ENCODE data around the gene BCLAF1. TPM values are rescaled to one million over a fixed set of nuclear protein-coding genes. Genes with fewer than 3 reads are reported as not detected.

Gene BCLAF1
- polyA plus RNA-seq, 1 donor (not counting 4 experiments of a cell fraction or from before 2014, with no cell fraction given): 80.3 TPM

DNA sequence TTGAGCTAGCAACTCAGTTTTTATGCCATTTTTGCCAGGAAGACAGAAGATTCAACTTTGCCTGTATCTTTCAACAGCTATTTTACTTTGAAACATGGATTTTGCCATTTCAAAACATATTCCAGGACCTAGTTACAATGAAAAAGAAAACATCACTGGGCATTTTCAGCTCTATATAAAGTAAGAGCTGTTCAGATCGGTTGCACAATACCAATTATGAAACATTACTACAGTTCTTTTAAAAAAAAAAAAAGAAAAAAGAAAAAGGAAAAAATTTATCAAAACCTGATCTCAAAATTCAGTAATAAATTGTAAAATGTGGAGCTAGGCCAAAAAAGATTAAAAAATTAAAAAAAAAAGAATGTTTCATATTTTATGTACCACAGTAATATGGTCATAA, 15.6 kb downstream of the BCLAF1 start:
- no peak overlapping the region for H3K9ac ChIP-seq (ENCODE audit: control insufficient read depth, extremely low read depth, insufficient read depth, low read length)
- H3K9me3 ChIP-seq (ENCODE audit: control insufficient read depth, low read depth, low read length): no peaks in the 10 kb centered on the region
- no peaks in the 10 kb centered on the region for H3K27me3 ChIP-seq (ENCODE audit: control insufficient read depth, extremely low read depth, insufficient read depth, low read length)
- TF ChIP-seq, protein P1, sequence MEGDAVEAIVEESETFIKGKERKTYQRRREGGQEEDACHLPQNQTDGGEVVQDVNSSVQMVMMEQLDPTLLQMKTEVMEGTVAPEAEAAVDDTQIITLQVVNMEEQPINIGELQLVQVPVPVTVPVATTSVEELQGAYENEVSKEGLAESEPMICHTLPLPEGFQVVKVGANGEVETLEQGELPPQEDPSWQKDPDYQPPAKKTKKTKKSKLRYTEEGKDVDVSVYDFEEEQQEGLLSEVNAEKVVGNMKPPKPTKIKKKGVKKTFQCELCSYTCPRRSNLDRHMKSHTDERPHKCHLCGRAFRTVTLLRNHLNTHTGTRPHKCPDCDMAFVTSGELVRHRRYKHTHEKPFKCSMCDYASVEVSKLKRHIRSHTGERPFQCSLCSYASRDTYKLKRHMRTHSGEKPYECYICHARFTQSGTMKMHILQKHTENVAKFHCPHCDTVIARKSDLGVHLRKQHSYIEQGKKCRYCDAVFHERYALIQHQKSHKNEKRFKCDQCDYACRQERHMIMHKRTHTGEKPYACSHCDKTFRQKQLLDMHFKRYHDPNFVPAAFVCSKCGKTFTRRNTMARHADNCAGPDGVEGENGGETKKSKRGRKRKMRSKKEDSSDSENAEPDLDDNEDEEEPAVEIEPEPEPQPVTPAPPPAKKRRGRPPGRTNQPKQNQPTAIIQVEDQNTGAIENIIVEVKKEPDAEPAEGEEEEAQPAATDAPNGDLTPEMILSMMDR (optimal IDR thresholded peaks at IDR 0.05 in 1 of 3, IDR thresholded peaks at IDR 0.05 in 1 of 3, conservative IDR thresholded peaks at IDR 0.05 in 1 of 3; ENCODE audit: extremely low read depth in 1 of 3, insufficient read depth in 2 of 3, low read length in 3 of 3): no peak
- TF ChIP-seq EZH2 (IDR thresholded peaks at IDR 0.05; ENCODE audit: low read length): no peak
- peaks cover 10 to 30% of the 10 kb centered on the region in 2 experiments for H3K36me3 ChIP-seq (ENCODE audit: control insufficient read depth in 2 of 2, extremely low read depth in 1 of 2, insufficient read depth in 2 of 2, low read length in 2 of 2)
- H3K79me2 ChIP-seq (ENCODE audit: control insufficient read depth, insufficient read depth, low read length): peaks cover 58% of the 10 kb centered on the region
- no peak overlapping the region for H3K4me2 ChIP-seq (ENCODE audit: control insufficient read depth, extremely low read depth, insufficient read depth, low read depth, low read length)
- dilution Hi-C loops (cut with MboI; ENCODE audit: extremely low pct_ligation_motif_present, low sequenced_read_pairs): no loop called here
- H3K9me1 ChIP-seq (ENCODE audit: control insufficient read depth, extremely low read depth, insufficient read depth, low read length): no peaks in the 10 kb centered on the region
- no peak overlapping the region for H3K4me3 ChIP-seq (ENCODE audit: control insufficient read depth in 2 of 3, extremely low read depth in 1 of 3, insufficient read depth in 2 of 3, low read depth in 1 of 3, low read length in 3 of 3)
- no peak overlapping the region for H3K27ac ChIP-seq (ENCODE audit: control insufficient read depth, insufficient read depth, low read length)
- DNase-seq (ENCODE audit: low read depth, low spot score) (no peak), FAIRE-seq (no peak)
- H3K4me1 ChIP-seq (ENCODE audit: control insufficient read depth, extremely low read depth, insufficient read depth, low read length): no peaks in the 10 kb centered on the region
- H4K20me1 ChIP-seq (ENCODE audit: control insufficient read depth, extremely low read depth, insufficient read depth, low read length): peaks cover 8% of the 10 kb centered on the region
- no peak overlapping the region for H2AFZ ChIP-seq (ENCODE audit: control insufficient read depth, low read length)

DNA sequence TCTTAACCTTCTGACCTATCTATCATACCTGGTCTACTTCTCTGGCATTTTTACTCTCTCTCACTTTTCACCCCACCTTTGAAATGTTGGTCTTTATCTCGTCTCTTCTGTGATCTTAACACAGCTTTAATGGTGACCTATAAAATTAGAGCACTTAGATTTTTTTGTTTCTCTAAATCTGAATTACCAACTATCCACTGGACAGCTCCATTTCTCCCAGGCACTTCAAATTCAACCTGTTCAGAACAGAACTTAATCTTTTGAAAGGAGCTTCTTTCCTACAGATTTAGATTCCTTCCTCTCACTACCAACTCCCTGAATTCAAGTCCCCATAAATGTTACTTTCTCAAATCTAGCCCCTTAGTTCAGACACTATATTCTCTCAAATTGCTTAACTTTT, 24.5 kb downstream of the BCLAF1 start:
- no peak overlapping the region for H2AFZ ChIP-seq (ENCODE audit: control insufficient read depth, low read length)
- H3K79me2 ChIP-seq (ENCODE audit: control insufficient read depth, insufficient read depth, low read length): peaks cover 55% of the 10 kb centered on the region
- H3K9ac ChIP-seq (ENCODE audit: control insufficient read depth, extremely low read depth, insufficient read depth, low read length): no peak overlapping the region
- H3K4me3 ChIP-seq (ENCODE audit: control insufficient read depth in 2 of 3, extremely low read depth in 1 of 3, insufficient read depth in 2 of 3, low read depth in 1 of 3, low read length in 3 of 3): no peak overlapping the region
- FAIRE-seq: no peak
- peaks cover 6% of the 10 kb centered on the region for H4K20me1 ChIP-seq (ENCODE audit: control insufficient read depth, extremely low read depth, insufficient read depth, low read length)
- no peak overlapping the region for H3K27ac ChIP-seq (ENCODE audit: control insufficient read depth, insufficient read depth, low read length)
- no peak for DNase-seq (ENCODE audit: low read depth, low spot score)
- H3K9me1 ChIP-seq (ENCODE audit: control insufficient read depth, extremely low read depth, insufficient read depth, low read length): no peaks in the 10 kb centered on the region
- TF ChIP-seq, protein P1 (optimal IDR thresholded peaks at IDR 0.05 in 1 of 3, IDR thresholded peaks at IDR 0.05 in 1 of 3, conservative IDR thresholded peaks at IDR 0.05 in 1 of 3; ENCODE audit: extremely low read depth in 1 of 3, insufficient read depth in 2 of 3, low read length in 3 of 3): no peak
- TF ChIP-seq EZH2 (IDR thresholded peaks at IDR 0.05; ENCODE audit: low read length): no peak
- H3K4me2 ChIP-seq (ENCODE audit: control insufficient read depth, extremely low read depth, insufficient read depth, low read depth, low read length): no peak overlapping the region
- no peaks in the 10 kb centered on the region for H3K4me1 ChIP-seq (ENCODE audit: control insufficient read depth, extremely low read depth, insufficient read depth, low read length)
- no peaks in the 10 kb centered on the region for H3K27me3 ChIP-seq (ENCODE audit: control insufficient read depth, extremely low read depth, insufficient read depth, low read length)
- H3K36me3 ChIP-seq (ENCODE audit: control insufficient read depth in 2 of 2, extremely low read depth in 1 of 2, insufficient read depth in 2 of 2, low read length in 2 of 2): peaks cover 14 to 26% of the 10 kb centered on the region in 2 experiments
- dilution Hi-C loops (cut with MboI; ENCODE audit: extremely low pct_ligation_motif_present, low sequenced_read_pairs): no loop called here
- no peaks in the 10 kb centered on the region for H3K9me3 ChIP-seq (ENCODE audit: control insufficient read depth, low read depth, low read length)

Data from keratinocyte (primary cell).